Astrocyte of the spinal cord (primary cell): ENCODE measurements around the gene DAG1.

Experiments used
- DNase-seq: peaks from one replicate; pipeline ENCODE4 v3.0.0; 2011; ENCODE audit warnings: low read depth, low spot score
- H3K4me3 ChIP-seq: 2 replicates; pipeline ENCODE4 v1.5.1; 2011; ENCODE audit warnings: low read depth, mild to moderate bottlenecking, low read length, moderate library complexity
- in situ Hi-C: cut with HindIII; loops from 2 replicates; pipeline ENCODE4 v1.10.0; 2017; ENCODE audit warnings: low sequenced_read_pairs
- TF ChIP-seq, protein P1 (sequence below): IDR thresholded peaks from 2 replicates; pipeline ENCODE4 v1.5.1; 2012; ENCODE audit warnings: low read depth, mild to moderate bottlenecking, low read length, inconsistent platforms

The DAG1 gene

DNA sequence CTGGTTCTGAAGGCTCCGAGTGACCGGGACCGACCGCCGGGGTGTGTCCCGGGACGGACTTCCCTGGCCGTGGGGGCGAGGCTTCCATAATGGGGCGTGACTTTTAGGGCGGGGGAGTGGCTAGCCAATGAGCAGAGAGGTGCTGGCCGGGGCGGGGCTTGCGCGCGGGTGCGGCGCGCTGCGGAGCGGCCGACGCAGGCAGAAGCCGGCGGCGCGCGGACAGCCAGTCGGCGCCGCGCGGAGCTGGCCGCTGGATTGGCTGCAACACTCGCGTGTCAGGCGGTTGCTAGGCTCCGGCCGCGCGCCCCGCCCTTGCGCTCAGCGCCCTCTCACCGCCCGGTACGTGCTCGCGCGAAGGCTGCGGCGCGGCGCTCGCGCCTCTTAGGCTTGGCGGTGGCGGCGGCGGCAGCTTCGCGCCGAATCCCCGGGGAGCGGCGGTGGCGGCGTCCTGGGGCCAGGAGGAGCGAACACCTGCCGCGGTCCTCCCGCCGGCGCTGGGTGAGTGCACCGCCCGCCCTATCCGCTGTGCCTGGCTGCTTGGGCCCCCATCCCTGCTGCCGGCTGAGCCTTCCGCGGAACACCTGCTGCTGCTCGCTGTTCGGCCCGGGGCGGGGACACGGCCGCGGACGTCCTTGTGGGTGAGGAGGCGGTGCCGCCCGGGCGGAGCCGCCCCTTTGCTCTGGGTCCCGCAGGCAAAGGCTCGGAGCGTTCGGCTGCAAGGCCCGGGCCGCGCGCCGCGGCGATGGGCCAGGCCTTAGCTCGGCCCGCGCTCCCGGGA lies at the start of gene DAG1:
Gene DAG1 (plus strand): TSS at position 332 of the 778 bp plus-strand sequence. CDS start 40,268 bp downstream, outside the sequence.
- in situ Hi-C loops = no loop called here
- peak within 1 kb of the TSS; percentile 64 for H3K4me3 ChIP-seq
- TF ChIP-seq, protein P1, sequence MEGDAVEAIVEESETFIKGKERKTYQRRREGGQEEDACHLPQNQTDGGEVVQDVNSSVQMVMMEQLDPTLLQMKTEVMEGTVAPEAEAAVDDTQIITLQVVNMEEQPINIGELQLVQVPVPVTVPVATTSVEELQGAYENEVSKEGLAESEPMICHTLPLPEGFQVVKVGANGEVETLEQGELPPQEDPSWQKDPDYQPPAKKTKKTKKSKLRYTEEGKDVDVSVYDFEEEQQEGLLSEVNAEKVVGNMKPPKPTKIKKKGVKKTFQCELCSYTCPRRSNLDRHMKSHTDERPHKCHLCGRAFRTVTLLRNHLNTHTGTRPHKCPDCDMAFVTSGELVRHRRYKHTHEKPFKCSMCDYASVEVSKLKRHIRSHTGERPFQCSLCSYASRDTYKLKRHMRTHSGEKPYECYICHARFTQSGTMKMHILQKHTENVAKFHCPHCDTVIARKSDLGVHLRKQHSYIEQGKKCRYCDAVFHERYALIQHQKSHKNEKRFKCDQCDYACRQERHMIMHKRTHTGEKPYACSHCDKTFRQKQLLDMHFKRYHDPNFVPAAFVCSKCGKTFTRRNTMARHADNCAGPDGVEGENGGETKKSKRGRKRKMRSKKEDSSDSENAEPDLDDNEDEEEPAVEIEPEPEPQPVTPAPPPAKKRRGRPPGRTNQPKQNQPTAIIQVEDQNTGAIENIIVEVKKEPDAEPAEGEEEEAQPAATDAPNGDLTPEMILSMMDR = no peak
- peak; percentile 97 for DNase-seq

DNA sequence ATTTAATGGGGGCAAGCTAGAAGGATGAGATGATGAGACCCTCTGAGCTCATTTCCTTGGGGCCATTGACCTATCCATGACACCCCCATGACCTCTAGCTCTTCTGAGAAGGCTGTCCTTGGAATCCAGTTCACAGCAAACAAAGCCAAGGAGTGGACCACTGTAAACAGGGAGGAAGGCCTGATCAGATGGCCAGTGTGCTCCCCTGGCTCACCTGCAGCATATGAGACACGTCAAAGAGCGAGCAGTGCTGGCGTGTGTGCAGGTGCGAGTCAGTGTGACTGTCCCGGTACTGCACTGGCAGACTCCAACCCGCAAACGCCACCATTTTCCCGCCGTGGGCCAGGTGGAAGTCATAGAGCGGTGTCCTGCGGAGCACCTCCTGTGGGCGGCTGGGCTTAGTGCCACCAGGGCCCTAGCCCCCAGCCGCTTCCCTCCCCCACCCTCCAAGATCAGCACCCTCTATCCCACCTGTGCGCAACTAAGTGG lies 48.1 kb upstream of the DAG1 start:
- DNase-seq = no peak
- in situ Hi-C loops = no loop called here
- H3K4me3 ChIP-seq = peak overlapping the region; percentile 1
- TF ChIP-seq, protein P1 = no peak

DNA sequence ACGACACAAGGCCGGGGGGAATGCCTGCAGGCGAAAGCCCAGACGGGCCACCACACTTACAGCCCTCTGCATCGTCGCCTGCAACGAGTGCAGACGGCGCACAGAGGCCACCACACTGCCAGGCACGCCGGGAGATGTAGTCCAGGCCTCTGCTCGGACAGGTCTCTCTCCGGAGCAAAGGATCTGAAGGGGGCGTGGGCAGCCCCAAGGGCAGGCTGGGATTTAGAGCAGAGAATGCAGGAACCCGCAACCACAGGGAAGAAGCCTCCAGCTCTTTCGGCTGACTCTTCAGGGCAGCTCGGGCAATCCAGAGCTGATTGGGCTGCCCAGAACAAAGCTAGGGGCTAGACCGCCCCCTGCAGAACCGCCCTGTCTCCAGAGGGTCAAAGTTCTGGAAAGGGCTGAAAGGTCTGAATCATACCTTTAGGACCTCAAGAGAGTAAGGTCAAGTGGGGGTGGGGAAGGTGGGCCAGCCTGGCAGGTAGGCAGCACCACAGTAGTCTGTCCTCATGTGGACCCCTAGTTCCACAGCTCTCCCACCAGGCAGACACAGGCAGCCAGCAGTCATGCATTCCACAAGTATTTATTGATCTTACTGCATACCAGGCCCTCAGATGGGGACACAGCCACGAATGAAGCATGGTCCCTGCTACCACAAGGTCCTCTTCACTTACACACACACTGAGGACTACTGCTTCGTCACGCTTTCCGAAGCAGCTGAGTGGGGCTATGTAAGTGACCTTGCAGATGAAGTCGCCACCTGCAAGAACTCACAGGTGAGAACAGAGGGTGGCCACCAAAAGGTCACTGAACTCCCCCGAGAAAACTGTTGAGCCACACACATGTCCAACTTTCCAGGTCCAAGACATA lies 47.5 kb upstream of the DAG1 start, which contains the start of gene AMT:
Gene AMT (minus strand): TSS at position 95 of the 870 bp plus-strand sequence. CDS start 23 bp downstream, at position 72.
- TF ChIP-seq, protein P1 = no peak
- in situ Hi-C loops = no loop called here
- peak; percentile 34 for DNase-seq
- H3K4me3 ChIP-seq = peak within 1 kb of the TSS; percentile 1

DNA sequence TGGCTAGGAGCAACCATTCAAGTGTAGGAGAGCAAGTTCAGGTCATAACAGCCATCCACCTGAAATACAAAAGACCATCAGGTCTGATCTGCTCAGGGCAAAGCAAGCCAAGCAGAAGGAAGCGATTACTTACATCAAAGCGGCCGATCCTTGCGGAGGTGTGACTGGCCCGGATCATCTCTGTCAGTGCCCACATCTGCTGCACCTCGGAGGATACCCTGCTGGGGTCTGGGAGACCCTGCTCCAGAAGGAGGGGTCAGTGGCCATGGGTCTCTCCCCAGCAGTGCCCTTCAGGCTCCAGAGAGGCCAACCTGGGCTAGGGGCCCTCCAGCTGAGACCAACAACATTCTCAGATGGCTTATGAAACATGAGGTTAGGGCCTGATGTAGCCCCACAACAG lies 45.3 kb upstream of the DAG1 start:
- H3K4me3 ChIP-seq = no peak overlapping the region
- in situ Hi-C loops = no loop called here
- TF ChIP-seq, protein P1 = no peak
- no peak for DNase-seq

DNA sequence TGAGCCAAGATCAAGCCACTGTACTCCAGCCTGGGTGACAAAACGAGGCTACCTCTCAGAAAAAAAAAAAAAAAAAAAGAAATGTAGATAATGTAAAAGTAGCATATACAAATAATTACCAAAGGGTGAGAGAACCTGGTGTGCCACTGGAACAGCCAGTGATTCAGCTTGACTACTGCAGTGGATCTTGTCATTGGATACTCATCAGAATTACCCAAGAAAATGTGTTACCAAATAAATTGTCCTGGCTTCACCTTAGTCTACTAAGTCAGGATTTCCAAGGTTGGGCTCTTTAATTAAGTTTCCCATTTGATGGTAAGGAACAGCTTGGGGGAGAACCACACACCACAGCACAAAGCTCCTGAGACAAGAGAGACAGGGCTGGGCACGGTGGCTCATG lies 42.5 kb upstream of the DAG1 start:
- H3K4me3 ChIP-seq = no peak overlapping the region
- DNase-seq = no peak
- in situ Hi-C loops = no loop called here
- TF ChIP-seq, protein P1 = no peak

DNA sequence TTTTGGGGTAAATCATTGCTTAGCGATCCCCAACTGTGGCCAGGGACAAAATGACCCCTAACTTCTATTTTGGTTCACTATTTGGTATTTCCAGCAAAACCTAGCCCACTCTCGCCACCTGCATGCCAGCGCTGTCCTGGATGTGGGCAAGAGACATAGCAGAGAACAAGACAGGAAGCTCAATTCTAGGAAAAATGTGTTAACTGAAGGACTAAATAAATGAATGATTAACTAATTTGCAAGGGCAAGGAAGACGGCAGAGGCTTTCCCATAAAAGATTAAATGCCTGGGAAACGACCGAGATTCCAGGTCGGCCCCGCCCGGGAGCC lies 41.4 kb upstream of the DAG1 start:
- DNase-seq = no peak
- TF ChIP-seq, protein P1 = no peak
- in situ Hi-C loops = no loop called here
- peak overlapping the region; percentile 54 for H3K4me3 ChIP-seq
